ENCODE results near the gene NUP35.

Gene NUP35, protein sequence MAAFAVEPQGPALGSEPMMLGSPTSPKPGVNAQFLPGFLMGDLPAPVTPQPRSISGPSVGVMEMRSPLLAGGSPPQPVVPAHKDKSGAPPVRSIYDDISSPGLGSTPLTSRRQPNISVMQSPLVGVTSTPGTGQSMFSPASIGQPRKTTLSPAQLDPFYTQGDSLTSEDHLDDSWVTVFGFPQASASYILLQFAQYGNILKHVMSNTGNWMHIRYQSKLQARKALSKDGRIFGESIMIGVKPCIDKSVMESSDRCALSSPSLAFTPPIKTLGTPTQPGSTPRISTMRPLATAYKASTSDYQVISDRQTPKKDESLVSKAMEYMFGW

DNA sequence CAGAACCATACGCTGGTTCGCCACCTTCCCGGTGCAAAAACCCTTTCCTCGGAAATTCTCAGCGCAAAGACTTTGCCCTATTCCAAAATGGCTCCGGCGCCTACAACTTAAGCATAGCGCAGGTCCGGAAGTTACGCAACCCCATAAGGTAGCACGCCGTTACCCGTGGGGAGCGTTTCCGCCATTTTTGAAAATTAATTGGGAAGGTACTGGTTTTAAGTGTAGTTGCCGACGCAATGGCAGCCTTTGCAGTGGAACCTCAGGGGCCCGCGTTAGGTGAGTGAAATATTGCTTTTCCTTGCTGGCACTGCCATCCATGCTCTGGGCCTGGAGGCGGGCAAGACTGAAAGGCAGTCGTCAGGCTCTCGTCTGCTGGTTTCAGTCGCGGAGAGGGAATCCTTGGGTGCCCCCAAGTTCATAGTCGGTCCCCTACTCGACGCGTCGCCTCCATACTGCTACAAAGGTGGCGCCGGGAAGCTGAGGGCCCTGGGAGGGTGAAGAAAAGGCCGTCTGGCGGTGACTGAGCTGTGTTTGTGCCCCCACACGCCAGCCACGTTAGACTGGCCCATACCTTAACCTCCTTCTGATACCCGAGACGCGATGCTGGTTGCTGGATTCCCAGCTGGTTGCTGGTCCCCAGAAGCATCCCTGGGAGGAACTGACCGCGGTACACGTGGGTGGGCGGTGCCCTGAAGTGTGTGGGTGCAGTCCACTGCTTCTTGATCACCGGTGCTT lies at the start of gene NUP35:
Gene NUP35, plus strand, starts transcription at position 222 of the 735 bp plus-strand sequence. Its CDS starts 15 bp downstream, at position 237.
- peak; percentile 69 for DNase-seq (ENCODE audit: low read depth)

DNA sequence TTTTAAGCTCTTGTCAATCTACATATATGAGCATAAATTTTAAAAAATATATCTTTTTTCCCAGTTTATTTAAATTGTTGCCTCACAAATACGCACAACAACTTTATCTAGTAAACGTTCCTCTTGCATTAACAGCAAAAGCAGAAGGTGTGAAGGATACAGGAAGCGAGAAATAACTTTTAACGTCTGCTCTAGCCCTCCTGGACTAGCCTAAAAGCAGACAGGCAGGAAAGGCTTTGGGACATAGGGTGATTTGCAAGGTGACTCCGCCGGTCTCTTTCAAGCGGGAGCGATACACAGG lies 46.1 kb upstream of the NUP35 start:
- DNase-seq (ENCODE audit: low read depth): no peak

DNA sequence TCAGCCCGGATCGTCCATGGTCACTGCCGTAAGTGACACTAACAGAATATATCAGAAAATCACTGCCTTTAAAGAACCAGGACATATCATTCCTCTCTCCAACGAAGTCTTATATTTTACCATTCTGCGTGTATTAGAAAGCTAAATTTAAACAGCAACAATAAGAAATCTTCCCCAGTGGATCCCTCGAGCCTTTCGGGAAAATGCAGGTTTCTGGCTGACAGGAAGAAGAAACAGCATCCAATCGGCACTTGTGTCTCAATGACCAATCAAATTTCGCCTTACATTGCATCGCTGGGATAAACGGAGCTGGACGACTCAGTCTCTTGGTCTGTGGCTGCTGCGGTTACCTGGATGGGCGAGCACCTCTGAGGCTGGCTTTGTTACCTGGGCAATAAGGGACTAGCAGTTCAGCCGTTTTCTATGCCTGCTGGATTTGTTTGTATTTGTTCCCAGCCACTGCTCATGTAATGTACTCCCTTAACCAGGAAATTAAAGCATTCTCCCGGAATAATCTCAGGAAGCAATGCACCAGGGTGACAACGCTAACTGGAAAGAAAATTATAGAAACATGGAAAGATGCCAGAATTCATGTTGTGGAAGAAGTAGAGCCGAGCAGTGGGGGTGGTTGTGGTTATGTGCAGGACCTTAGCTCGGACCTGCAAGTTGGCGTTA lies 45.6 kb upstream of the NUP35 start, which contains the start of gene DUSP19:
Gene DUSP19, plus strand, starts transcription at position 284 of the 675 bp plus-strand sequence. Its CDS starts 187 bp downstream, at position 471.
- DNase-seq (ENCODE audit: low read depth): peak; percentile 77

DNA sequence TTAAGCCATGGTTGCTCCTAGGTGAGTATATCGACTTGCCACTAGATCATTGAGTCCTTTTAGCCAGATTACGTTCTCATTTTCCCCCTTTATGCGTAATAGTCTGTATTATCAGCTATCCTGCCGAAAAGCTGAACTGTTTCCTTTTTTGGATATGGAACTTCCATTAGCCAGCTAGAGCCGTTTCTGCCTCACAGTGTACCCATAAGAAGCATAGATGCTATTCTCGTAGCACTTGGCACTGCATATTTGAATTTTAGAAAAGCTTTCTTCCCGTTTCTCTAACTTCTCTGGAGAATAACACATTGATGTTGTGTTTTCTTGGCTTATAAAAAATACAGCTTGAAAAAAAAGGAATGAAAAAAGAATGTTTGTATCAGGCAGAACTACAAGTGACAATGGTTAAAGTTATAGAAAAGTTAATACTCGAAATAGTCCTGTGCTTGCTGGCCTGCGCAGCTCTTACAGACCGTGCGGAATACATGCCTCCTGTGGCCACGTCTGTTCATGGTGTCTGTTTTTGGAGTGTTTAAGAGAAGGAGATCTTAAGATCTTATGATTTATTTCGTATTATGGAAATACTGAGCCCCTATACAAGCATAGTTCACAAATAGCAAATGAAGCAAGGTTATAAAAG lies 45.0 kb upstream of the NUP35 start:
- DNase-seq (ENCODE audit: low read depth): no peak

DNA sequence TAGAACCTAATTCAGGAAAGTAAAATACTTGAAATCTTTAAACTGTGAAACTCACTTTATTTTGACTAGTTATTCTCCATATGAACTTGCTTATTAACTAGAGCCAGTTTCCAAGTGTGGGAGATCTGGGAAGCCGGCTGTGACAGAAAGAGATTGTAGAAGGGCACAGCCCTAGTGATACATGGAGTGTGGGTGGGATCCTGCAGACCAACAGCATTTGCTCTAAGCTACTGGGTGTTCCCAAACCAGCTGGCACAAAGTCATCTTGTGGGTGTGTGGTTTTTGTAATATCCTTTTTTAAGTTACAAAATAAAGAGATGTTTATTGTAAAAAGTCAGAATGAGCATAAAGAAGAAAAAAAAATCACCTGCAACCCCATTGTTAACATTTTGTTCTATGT lies 42.3 kb upstream of the NUP35 start:
- no peak for DNase-seq (ENCODE audit: low read depth)

DNA sequence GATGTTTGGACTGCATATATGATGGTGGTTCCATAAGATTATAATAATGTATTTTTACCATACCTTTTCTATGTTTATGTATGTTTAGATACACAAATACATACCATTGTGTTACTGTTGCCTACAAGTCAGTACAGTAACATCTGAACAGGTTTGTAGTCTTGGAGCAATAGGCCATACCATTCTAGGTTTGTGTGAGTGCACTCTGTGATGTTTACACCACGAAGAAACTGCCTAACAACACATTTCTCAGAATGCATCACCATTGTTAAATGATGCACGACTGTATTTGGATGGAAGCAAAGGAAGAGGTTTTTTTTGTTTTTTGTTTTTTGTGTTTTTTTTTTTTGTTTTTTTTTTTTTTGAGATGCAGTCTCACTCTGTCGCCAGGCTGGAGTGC lies 36.2 kb upstream of the NUP35 start:
- DNase-seq (ENCODE audit: low read depth): no peak

DNA sequence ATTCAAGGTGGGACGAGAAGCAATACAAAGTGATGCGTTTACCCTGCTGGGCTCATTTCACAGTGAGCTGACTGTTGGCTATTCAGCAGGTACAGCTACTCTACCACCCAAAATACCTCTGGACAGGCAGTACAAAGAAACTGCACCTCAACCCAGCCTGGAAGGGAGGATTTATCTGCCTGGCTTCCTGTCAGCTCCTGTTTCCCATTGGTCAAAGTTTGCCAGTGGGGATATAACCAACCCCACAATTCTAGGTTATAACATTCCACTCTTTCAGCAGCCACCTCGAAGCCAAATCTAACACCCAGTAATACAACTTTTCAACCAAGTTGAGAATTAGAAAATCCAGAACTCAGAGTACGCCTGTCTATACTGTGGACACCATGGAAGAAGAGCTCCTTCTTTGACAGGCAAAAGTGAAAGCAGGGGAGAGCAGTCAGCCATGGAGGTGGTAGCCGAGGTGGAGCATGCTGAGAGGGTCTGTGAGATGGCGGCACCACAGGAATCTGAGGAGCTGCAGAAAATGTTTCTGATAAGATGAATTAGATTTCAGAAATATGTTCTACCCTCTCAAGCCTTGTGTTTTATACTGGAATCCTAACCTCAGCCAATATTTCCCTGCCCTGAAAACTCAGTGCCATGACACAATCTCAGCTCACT lies 34.9 kb upstream of the NUP35 start:
- DNase-seq (ENCODE audit: low read depth): no peak

DNA sequence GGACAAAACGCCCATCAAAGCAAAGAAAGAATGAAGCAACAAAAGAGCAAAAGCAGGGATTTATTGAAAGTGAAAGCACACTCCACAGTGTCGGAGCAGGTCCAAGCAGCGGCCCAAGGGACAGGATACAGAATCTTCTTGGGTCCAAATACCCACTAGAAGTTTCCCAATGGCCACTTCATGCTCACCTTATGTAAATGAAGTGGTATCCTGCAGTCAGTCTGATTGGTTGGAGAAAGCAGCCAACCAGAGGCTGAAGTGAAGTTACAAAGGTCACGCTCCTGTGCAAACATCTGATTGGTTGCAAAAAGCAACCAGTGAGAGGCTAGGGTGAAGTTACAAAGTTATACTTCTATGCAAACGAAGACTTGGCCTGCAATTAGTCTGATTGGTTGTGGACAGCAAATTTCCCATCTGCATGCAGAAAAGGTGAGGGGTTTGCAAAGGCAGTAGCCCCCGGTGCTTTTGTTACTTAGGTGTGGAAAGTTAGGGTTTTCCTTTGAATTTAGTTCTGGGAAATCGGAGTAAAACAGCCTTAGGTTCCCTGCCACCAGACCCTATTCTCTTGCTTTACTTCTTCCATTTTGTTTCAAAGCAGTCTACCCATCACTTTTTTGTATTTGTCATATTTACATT lies 32.8 kb upstream of the NUP35 start:
- no peak for DNase-seq (ENCODE audit: low read depth)

DNA sequence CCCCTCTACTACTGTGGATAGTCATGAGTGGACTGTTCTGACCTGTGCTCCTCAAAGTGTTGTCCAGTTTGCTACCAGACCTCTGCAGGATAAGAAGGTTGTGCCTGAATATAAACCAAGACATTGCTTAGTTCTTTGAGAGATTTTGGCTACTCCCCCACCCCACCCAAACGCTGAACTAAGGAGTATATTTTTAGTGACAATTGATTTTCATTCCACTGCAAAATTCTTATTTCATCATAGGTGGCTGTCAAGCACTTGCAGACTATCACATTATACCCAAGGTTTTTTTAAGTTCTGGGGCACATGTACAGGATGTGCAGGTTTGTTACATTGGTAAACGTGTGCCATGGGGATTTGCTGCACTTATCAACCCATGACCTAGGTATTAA lies 32.3 kb upstream of the NUP35 start:
- DNase-seq (ENCODE audit: low read depth): no peak

DNA sequence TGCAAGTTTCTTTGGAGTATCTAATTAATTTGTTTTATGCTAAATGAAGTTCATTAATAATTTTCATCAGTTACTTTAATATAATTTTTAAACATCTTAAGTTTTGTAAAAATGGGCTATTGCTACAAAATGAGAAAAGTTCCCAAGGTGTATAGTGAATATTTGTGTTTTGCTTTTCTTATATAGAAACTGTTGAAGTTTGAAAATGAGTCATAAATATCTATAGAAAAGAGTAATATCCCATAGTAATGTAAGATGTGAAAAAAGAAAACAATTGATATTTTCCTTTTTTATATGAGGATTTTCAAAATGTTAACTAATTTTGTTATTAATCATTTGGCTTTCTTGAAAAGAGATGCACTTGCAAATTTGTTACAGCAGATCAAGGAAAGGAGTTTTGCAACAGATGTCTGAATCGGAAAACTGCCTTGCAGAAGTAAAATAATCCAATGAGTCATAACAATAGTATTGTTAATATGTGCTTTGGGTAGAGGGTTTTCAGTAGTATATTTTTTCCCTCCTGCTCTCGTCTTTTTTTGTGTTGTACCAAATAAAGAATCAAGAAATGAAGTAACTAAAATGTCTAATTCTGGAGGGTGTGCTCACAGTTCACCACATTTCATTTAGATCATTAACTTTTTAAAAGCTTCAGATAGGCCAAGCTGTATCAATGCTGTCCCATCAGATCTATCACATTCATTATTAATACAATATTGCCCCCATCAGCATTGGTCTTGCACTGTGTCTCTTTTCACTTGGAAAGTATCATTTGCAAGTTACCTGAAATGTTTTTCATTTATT lies 30.2 kb upstream of the NUP35 start:
- no peak for DNase-seq (ENCODE audit: low read depth)

DNA sequence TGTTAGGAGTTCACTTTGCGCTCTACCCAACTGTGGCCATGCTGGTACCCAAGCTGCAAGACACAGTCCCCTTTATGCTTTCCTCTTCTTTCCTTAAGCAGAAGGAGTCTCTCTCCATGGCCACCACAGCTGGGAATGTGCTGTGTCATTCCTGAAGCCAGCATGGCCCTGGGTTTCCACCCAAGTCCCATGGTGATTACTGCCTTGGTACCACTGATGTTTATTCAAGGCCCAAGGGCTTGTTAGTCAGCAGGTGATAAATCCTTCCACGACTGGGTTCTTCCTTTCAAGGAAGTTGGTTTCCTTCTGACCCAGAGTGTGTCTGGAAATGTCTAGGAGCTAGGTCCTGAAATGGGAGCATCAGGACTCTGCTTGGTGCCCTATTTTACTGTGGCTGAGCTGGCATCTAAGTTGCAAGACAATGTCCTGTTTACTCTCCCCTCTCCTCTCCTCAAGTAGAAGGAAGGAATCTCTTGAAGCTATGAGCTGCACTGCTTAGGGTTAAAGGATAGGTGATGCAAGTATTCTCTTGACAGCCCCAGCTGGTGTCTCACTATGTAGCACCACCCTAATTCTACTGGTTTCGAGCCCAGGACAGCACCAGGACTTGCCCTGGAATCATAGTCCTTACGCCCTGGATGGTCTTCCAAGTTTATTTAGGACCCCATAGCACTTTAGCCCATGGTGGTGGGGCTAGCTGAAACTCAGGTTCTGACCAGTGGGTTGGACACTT lies 18.7 kb upstream of the NUP35 start:
- no peak for DNase-seq (ENCODE audit: low read depth)

DNA sequence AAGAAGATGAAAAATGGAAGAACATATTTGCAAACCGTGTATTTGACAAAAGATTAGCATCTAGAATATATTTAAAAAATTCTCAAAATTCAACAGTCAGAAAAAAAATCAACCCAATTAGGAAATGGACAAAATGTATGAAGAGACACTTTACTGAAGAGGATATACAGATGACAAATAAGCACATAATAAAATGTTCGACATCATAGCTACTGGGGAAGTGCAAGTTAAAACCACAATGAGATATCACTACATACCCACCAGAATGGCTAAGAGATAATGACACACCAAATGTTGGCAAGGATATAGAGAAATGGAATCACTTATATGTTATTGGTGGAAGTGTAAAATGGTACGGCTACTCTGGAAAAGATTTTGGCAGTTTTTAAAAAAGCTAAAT lies 11.7 kb upstream of the NUP35 start:
- DNase-seq (ENCODE audit: low read depth): no peak

DNA sequence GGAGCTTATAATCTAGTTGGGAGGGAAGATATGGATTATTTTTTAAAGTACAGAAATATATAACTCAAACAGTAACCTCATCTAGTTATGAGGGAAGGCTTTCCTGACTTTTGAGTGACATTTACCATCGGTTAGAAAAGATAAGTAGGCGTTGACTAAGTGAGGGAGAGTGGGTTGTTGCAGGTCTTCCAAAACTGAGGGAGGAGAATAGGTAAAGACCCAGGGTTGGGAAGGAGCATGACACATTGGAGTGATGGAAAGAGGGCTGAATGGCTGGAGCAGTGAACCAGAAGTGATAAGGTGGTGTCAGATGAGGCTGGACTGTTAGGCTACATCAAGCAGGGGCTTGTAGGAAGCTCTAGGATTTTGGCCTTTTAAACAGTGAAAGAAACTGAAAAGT lies 10.6 kb upstream of the NUP35 start:
- no peak for DNase-seq (ENCODE audit: low read depth)

DNA sequence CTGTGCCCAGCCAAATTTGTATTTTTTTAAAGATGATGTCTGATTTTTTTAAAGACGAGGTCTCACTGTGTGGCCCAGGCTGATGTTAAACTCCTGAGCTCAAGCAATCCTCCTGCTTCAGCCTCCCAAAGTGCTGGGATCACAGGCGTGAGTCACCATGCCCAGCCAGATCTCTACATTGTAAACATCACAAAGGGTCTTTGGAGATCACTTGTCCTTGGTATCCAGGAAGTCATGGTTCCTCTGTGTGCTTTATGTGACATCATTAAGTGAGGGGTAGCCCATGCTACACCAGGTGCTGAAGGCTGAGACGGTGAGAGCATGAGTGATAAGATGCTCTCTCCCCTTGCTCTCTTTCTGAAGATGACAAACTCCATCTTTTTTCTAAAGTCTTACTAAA lies 7.0 kb upstream of the NUP35 start:
- DNase-seq (ENCODE audit: low read depth): no peak

DNA sequence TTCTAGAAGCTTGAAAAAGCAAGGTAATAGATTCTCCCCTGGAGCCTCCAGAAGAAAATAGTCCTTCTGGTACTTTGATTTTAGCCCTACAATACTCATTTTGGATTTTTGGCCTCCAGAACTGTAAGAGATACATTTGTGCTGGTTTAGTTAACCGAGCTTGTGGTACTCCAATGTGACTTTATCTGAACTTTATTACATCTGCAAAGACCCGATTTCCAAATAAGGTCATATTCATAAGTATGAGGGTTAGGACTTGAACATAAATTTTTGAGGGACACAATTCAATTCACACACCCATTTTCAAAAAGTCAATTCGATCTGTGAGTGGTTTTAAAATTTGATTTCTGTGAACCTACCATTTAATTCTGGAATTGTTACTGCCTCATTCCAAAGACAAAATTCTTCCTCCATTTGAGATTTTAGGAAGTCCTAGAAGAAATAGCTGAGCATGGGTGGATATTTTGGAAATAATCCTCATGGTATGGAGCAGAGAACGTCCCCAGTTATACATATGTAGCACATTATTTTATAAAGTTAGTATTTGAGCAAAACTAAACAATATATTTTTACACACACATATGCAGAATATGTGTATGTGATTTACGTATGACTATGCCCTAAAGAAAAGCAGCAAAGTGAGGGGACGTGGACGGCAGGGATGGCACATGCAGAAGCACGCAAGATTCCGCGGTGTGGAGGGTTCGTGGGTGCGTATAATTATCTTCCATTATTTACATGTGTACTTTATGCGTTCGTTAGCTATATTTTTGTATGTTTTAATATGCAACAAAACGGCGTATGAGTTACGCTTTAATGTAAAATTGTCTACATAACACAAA lies 905 bp upstream of the NUP35 start:
- no peak for DNase-seq (ENCODE audit: low read depth)

DNA sequence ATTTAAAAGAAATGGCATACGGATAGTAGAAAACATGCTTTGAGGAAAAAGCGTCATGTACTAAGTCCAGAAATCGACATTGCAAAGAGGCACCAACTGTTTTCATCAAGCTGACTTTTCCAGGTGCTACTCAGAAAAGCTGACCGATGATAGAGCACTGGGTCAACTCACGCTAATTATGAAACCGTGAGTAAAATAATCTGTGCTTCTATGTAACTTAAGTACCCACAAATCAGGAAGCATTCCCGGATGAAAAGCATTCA lies 353 bp upstream of the NUP35 start:
- DNase-seq (ENCODE audit: low read depth): no peak

DNA sequence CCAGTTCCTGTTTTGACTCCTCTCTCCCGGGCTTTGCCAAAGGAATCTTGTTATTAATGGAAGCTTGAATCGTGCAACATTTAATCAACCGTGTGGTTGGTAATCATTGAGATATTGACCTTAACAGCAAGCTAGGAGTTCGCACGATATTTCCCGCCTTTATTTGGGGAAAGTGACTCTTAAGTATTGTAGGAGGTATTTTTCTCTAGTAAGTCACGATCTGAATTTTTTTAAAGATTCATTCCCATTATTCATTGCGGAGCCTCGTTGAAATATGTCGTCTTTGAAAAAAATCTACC lies 663 bp downstream of the NUP35 start:
- no peak for DNase-seq (ENCODE audit: low read depth)

DNA sequence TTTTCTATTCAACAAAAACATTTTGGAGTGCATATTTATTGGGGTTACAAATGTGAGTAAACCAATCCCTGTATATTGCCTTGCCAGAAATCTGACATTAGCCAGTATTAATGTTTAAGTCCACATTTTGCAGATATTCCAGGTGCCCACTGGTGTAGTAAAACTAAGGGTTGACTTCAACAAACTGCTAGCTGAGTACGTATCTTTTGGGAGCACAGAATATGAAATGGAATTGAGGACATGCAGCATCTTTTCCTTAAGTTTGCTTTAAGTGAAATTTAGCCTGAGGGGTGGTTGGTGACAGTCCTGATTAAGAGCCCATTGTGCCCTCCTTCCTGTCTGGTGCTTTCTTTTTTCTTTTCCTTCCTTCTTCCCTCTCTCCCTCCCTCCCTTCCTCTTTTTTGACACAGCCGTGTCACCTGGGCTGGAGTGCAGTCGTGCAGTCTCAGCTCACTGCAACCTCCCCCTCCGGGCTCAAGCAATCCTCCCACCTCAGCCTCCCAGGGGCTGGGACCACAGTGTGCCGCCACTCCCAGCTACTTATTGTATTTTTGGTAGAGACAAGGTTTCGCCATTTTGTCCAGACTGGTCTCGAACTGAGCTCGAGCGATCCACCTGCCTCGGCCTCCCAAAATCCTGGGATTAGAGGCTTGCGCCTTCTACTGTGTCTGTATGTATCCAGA lies 1.6 kb downstream of the NUP35 start:
- no peak for DNase-seq (ENCODE audit: low read depth)

DNA sequence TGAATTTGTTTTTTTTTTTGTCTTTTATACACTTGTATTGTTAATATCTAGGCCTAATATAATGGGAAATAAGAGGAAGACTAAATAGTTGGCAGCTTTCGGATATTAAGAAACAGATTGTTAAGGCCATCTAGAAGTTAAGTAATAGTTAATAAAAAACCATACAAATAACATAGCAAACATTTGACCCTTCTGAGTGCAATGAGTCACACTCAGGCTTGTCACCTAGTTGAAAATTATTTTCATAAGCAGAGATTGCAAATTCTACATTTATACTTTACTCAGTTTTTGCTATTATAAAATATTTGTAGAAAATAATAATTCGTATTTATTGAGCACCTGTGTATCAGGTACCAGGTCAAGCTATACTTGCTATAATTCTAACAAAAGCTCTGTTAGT lies 2.4 kb downstream of the NUP35 start:
- DNase-seq (ENCODE audit: low read depth): no peak
